GM18505 (cell line): Measurements from ENCODE around the gene ADARB1.
"Not testable (repeated sequence)": the region's sequence is repeated elsewhere in the genome, so short reads cannot be mapped to it uniquely, and the experiment has no call there.

Experiments
- ATAC-seq: cut with Tn5 transposase; IDR thresholded peaks from one replicate; pipeline ENCODE4 v1.9.1; 2021; ENCODE audit not compliant: unreplicated experiment
- POLR2A ChIP-seq: IDR thresholded peaks from 4 replicates; pipeline ENCODE4 v1.6.1; 2011; ENCODE audit warnings: borderline replicate concordance; ENCODE audit not compliant: insufficient read depth, insufficient read length; ENCODE audit errors: extremely low read depth

Gene ADARB1

DNA sequence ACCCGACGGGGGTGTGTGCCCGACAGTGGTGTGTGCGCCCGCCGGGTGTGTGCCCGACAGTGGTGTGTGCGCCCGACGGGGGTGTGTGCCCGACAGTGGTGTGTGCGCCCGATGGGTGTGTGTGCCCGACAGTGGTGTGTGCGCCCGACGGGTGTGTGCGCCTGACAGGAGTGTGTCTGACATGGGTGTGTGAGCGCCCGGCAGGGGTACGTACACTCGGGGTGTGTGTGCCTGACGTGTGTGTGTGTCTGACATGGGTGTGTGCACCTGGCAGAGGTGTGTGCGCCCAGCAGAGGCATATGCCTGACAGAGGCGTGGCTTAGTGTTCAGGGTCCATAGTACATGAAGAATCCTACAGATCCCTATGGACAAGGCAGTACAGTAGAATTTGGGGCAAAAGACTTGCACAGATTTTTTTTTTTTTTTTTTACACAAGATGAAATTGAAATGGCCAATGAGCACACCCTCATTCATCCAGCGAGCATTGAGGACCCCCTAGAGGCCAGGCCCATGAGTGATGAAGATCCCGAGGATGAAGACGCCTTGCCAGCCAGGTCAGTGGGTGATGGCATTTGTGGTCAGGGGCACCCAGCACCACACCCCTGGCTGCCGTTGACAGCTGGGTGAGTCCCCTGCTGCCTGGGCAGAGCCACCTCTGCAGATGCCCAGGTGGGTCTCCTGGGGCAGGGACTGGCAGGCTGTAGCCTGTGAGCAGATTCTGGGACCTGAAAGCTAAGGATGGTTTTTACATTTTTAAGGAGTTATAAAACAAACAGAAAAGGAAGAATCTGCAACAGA is 60.1 kb downstream of the ADARB1 start:
- no peak for ATAC-seq
- no peak for TF ChIP-seq POLR2A

DNA sequence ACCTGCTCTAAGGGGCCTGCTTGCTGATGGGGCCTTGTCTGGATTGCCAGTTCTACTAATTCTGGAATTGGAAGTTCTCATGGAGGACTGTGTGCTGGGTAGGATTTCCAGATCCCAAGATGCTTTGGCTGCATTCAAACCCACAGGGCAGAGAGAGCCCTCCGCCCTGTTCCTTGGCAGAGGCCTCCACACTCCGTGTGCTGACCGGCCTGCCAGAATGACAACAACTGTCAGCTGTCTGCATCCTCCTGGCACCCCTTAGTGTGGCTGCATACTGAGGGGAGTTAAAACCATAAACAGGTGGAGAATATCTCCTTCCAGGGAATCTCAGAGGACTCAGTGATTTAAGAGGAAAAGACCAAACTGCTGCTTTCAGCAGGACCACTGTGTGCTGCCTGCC is 60.7 kb downstream of the ADARB1 start:
- no peak for TF ChIP-seq POLR2A

DNA sequence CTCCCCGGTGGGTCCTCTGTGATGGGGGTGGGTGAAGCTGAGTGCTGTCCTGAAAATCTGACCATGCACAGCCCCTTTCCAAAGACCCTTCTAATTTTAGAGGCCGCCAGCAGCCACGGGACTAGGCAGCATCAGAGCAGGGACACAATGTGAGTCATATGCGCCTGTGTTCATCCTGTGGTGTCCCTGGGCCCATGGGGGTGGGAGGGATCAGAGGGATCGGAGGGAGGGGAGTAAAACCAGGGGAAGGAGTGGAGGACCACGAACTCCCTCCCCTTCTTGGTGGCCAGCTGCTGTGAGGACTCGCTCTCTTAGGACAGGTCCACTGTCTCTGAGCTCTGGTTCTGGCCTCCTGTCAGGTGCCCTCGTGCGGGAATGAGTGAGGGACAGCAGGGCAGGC is 61.5 kb downstream of the ADARB1 start:
- no peak for ATAC-seq
- no peak for TF ChIP-seq POLR2A

More for the DNA sequence above, 60.7 kb downstream of the ADARB1 start:
- no peak for ATAC-seq

DNA sequence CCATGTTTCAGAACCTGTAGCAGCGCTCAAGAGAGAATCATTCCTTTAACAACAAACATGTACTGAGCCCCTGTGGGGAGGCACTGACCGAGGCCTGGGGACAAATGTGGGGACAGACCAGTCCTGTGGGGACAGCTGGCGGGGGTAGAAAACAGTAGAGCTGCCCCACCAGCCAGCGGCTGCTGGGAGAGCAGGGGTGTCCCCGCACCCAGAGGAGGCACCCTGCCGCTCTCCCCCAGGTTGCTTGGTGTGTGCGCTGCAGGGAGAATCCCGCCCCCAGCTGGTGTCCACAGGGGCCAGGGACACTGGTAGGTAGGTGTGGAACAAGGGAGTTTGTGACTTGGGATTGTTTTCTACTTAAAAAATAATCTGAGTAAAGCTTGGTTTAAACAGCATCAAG is 62.1 kb downstream of the ADARB1 start:
- no peak for TF ChIP-seq POLR2A

DNA sequence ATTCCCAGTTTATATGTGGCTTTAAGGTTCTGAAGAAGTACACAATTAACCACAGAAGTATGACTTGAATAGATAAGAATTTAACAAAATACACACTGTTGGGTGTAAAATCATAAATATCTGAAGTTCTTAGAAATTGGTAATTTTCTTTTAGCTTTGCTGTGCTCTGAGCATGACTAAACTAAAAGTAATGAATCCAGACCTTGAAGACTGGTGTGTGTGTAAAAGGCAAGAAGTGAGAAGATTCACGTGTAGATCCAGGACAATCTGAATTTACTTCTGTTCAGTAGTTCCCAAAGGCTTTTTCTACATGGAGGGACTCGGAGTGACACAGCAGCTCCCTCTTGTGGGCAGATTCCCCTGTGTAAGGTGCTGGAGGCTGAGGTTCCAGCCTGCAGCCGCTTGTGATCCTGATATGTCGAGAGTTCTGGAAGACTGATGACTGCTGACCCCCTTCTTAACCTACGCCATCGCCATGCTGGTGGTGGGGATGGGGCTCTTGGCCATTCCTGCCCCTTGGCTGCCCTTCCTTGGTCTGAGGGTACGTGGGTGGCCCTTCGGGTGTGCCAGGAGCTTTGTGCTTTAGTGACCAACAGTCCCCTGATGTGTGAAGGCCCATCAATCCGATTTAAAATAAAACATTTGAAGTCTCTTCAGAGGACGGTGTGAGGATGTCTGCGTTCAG is 62.7 kb downstream of the ADARB1 start:
- ATAC-seq, result no peak
- TF ChIP-seq POLR2A, result no peak

More for the DNA sequence above, 62.1 kb downstream of the ADARB1 start:
- no peak for ATAC-seq

DNA sequence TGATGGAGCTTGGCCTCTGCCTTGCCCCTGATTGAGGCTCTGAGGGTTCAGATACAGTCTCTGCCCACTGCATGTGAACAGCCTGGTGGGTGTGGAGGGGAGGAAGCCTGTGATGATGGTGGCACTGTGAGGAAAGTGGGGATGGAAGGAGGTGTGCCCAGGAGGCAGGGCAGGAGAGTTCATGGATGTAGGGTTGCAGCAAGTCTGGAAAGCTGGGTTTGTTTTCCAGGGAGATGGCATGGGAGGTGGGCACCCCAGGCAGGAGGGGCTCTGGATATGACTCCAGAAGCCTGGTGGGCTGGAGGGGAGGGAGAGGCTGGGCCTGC is 63.2 kb downstream of the ADARB1 start:
- ATAC-seq, result no peak
- TF ChIP-seq POLR2A, result no peak

DNA sequence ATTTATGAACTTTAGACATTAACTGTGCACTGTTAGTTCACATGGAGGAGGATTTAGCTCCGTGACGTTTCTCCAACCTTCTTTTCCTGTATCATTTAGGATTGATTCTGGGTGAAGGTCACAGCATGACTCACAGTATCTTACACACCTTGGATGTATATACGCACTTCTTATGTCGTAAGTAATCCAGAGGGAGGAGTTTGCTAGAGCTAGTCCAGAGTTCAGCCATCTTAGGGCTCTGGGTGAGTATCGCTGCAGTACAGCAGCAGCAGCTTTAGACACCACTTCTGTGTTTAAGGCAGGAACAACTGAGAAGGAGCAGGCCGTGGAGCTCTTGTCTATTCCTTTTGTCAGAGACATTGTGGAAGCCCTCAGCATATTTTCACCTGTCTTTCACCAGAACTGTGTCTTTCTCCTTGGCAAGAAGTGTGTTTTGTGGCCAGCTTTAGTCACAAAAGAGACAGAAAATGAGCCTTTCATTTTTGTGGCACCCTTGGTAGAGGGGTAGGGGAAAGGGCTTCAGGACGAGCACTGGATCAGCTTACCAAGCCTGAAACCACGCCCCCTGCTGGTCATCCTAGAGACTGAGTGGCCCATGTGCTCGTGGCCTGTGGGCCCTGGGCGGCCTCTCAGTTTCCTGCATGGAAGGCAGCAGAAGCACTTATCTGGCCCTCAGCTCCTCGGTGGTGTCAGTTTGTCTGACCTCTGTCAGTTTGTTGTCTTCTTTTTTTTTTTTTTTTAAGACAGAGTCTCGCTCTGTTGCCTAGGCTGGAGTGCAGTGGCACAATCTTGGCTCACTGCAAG is 64.0 kb downstream of the ADARB1 start:
- TF ChIP-seq POLR2A, result no peak
- ATAC-seq, result no peak

DNA sequence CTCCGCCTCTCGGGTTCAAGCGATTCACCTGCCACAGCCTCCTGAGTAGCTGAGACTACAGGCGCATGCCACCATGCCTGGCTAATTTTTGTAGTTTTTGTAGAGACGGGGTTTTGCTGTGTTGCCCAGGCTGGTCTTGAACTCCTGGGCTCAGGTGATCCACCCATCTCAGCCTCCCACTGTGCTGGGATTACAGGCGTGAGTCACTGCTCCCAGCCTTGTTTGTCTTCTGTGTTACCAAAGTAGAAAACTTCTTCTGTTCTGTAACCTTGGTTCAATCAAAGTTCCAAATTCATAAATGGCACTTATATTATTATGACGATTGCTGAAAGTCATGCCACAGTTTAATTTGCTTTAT is 64.6 kb downstream of the ADARB1 start:
- not testable (repeated sequence) for ATAC-seq

DNA sequence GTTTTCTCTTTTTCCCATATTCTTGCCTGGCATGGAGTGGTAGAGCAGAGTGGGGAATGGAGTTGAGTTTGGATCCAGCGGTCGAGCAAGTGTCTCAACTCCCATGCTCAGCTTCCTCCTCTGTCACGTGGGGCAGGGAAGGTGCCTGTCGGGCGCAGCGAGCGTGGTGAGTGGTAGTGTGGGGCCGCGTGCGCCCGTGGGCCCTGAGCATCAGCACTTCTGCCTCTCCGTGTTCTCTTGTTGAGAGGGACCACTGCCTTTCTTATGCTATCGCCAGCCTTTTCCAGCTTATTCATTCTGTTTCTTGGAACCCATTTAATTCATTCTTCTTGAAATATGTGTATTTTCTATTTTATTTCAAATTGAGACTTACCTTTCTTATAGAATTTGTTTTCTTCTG is 65.1 kb downstream of the ADARB1 start:
- TF ChIP-seq POLR2A, result no peak
- no peak for ATAC-seq

DNA sequence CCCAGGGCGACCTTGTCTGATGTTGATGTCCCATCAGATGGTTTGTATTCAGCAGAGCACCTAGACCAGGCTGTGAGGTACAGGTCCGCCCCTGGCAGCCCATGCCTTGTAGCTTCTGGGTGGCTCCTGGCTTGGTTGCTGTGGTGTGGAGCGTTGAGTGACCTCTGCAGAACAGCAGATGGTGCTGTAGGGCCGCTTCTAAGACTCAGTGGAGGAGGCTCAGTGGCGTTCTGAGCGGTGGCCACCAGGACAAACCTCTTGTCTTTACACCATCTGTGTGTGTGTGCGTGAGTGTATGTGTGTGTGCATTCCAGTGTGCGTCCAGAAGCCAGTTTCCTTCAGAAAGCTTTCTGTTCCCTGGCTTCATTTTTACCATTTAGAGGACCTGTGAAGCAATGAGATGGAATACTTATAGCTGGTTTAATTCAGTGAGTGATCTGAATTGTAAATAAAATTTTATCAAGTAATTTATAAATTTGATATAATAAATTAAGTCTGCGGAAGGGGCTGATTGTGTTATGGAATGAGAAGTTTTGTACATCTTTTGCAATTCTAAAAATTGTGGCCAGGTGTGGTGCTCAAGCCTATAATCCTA is 66.1 kb downstream of the ADARB1 start:
- ATAC-seq, result peak; percentile 67
- no peak for TF ChIP-seq POLR2A

DNA sequence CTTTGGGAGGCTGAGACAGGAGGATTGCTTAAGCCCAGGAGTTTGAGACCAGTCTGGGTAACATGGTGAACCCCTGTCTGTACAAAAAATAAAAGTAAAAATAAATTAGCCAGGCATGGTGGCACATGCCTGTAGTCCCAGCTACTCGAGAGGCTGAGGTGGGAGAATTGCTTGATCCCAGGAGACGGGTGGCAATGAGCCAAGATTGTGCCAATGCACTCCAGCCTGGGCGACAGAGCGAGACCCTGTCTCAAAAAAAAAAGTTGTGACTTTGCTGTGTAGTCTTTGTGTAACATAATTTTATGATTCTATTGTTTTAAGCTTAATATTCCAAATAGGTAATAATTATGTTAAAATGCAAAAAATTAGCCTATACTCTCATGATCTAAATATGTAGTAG is 66.6 kb downstream of the ADARB1 start:
- ATAC-seq, result not testable (repeated sequence)

DNA sequence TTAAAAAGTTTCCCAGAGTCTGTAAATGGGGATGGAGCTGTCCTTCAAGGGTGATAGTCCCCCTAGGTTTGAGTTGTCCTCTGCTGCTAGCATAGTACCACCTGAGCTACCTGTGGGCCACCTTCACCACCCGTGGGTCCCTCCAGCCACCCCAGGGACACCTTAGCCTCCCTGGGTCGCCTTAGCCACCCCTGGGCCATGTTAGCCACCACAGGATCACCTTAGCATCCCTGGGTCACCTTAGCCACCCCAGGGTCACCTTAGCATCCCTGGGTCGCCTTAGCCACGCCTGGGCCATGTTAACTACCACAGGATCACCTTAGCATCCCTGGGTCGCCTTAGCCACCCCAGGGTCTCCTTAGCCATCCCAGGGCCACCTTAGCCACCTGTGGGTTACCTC is 67.1 kb downstream of the ADARB1 start:
- ATAC-seq, result no peak
- no peak for TF ChIP-seq POLR2A

DNA sequence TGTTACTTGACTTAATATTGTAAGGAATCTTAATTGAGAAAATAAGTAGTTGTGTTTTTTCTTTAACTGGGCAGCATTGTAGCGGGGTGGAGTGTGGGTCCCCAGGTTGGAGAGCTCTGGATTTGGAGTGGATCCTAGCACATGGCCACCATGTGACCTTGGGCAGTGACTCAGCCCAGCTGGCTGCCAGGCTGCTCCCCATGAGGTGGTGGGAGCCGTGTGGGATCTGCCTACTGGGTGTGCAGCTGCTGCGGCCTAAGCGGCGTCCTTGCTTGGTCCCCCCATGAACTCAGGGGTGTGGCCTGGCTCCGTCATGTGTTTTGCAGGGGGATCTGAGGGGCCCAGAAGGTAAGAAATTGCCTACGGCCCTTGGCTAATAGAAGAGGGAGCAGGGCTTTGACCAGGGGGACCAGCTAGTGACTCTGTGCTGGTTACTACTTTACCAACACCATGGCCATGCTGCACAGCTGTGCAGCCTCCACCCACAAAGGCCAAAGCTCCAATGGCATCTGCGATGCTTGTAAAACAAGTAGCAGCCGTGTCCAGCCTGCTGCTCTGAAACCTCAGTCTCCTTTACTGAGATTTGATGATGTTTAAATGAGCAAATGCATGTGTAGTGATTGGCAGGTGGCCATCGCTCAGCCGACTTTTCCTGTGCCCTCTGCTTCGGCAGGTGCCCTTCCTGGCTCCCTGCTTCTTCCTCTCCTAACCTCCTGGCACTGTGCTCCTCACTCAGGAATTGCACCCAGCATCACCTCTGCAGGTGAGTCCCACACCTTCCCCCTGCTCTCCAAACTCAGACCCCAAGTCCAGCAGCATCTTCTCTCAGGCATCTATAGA is 68.3 kb downstream of the ADARB1 start:
- no peak for TF ChIP-seq POLR2A
- ATAC-seq, result no peak
